AG09309 (cell line): ENCODE measurements around the gene PGBD1.

Source experiments
- DNase-seq: peaks from one replicate; pipeline ENCODE4 v3.0.0-alpha.2; 2010; ENCODE audit warnings: low read depth
- H3K4me3 ChIP-seq: 2 replicates; pipeline ENCODE4 v1.5.1; 2011; ENCODE audit warnings: mild to moderate bottlenecking, low read depth, low read length, moderate library complexity; ENCODE audit not compliant: control insufficient read depth
- CTCF ChIP-seq: IDR thresholded peaks from 2 replicates; pipeline ENCODE4 v1.5.1; 2011; ENCODE audit warnings: mild to moderate bottlenecking, low read depth, low read length, inconsistent platforms; ENCODE audit not compliant: insufficient read depth, control insufficient read depth; ENCODE audit errors: missing control alignments

Gene PGBD1

GRCh38 chr6:28257042-28257441 is 24.3 kb upstream of the PGBD1 start:
- no peak overlapping the region for H3K4me3 ChIP-seq
- TF ChIP-seq CTCF: no peak
- DNase-seq: no peak

GRCh38 chr6:28258877-28259777 is 22.2 kb upstream of the PGBD1 start, which contains the start of gene NKAPL:
Gene NKAPL (plus strand): TSS chr6:28259297. CDS start chr6:28259372, 75 bp downstream.
- H3K4me3 ChIP-seq: peak within 1 kb of the TSS; percentile 24
- DNase-seq: no peak
- no peak for TF ChIP-seq CTCF

GRCh38 chr6:28263922-28264321 is 17.4 kb upstream of the PGBD1 start:
- no peak for TF ChIP-seq CTCF
- H3K4me3 ChIP-seq: no peak overlapping the region
- no peak for DNase-seq

- DNase-seq: no peak
- TF ChIP-seq CTCF: no peak
- no peak overlapping the region for H3K4me3 ChIP-seq
Measured at GRCh38 chr6:28264834-28265401, 16.5 kb upstream of the PGBD1 start.

- H3K4me3 ChIP-seq: peak overlapping the region; percentile 90
- no peak for DNase-seq
- no peak for TF ChIP-seq CTCF
Measured at GRCh38 chr6:28266563-28266961, 14.8 kb upstream of the PGBD1 start.

- peak; percentile 55 for DNase-seq
- peak within 1 kb of the TSS; percentile 90 for H3K4me3 ChIP-seq
- TF ChIP-seq CTCF: no peak
Measured at GRCh38 chr6:28266962-28267694, 14.2 kb upstream of the PGBD1 start, which contains the start of gene ZSCAN26. Gene ZSCAN26 (plus strand): TSS chr6:28267143. CDS start chr6:28271920, 4,777 bp downstream.
